BJ (cell line): ENCODE results near the gene ARHGAP24. TPM values are rescaled to one million over a fixed set of nuclear protein-coding genes. Genes with fewer than 3 reads are reported as not detected.
"Not testable (repeated sequence)": the region's sequence is repeated elsewhere in the genome, so short reads cannot be mapped to it uniquely, and the experiment has no call there.

Experiments used
- CTCF ChIA-PET: fragments of 350-600 bp; formaldehyde crosslinking; extraction: SDS; loops from one replicate; lab custom pipeline; 2021; ENCODE audit warnings: antibody characterized with exemption, inconsistent platforms; lab: Yijun Ruan, JAX
- POLR2A ChIA-PET: fragments of 300-600 bp; sonication (Branson Sonifier 250); formaldehyde crosslinking; extraction: SDS; loops from one replicate; lab custom pipeline; 2021; ENCODE audit warnings: antibody characterized with exemption; lab: Charles Lee
- DNase-seq: peaks from one replicate; pipeline ENCODE4 v3.0.0-alpha.2; 2011; ENCODE audit warnings: low read depth
- H3K27me3 ChIP-seq: 2 replicates; pipeline ENCODE4 v1.6.0; 2011; ENCODE audit warnings: low read length; ENCODE audit not compliant: control insufficient read depth, insufficient read depth
- H3K36me3 ChIP-seq: 2 replicates; pipeline ENCODE4 v1.5.1; 2011; ENCODE audit warnings: low read length; ENCODE audit not compliant: control insufficient read depth, insufficient read depth
- H3K4me3 ChIP-seq: 2 replicates; pipeline ENCODE4 v1.5.1; 2011; ENCODE audit warnings: low read depth, mild to moderate bottlenecking, control low read depth, low read length
- polyA plus RNA-seq: library from polyadenylated mRNA; depleted of rRNA; stranded (reverse); fragments of >200 nt; gene quantifications from 2 replicates; pipeline ENCODE4 v1.2.3, GENCODE V29; 2011
- TF ChIP-seq, protein P1 (sequence below): IDR thresholded peaks from 2 replicates; pipeline ENCODE4 v1.5.1; 2011; ENCODE audit warnings: low read depth, mild to moderate bottlenecking, control low read depth, inconsistent platforms, low read length, moderate library complexity; ENCODE audit not compliant: insufficient read depth

Gene ARHGAP24
- polyA plus RNA-seq, 1 experiment, result 17.7 TPM

GRCh38 chr4:85961887-85962286 lies 486.9 kb downstream of the ARHGAP24 start:
- CTCF ChIA-PET, result interaction anchor here (0.8 to 1.1 kb wide), 3 partner anchors 18 to 214 kb away, joined by 4 to 6 read pairs (median 6); no protein-coding TSS in a partner anchor
- TF ChIP-seq, protein P1, sequence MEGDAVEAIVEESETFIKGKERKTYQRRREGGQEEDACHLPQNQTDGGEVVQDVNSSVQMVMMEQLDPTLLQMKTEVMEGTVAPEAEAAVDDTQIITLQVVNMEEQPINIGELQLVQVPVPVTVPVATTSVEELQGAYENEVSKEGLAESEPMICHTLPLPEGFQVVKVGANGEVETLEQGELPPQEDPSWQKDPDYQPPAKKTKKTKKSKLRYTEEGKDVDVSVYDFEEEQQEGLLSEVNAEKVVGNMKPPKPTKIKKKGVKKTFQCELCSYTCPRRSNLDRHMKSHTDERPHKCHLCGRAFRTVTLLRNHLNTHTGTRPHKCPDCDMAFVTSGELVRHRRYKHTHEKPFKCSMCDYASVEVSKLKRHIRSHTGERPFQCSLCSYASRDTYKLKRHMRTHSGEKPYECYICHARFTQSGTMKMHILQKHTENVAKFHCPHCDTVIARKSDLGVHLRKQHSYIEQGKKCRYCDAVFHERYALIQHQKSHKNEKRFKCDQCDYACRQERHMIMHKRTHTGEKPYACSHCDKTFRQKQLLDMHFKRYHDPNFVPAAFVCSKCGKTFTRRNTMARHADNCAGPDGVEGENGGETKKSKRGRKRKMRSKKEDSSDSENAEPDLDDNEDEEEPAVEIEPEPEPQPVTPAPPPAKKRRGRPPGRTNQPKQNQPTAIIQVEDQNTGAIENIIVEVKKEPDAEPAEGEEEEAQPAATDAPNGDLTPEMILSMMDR, result no peak
- Histone ChIP-seq H3K27me3 (no peaks in the 10 kb centered on the region), H3K36me3 (no peaks in the 10 kb centered on the region), H3K4me3 (no peak overlapping the region)
- no peak for DNase-seq
- POLR2A ChIA-PET, result no interaction called here

DNA sequence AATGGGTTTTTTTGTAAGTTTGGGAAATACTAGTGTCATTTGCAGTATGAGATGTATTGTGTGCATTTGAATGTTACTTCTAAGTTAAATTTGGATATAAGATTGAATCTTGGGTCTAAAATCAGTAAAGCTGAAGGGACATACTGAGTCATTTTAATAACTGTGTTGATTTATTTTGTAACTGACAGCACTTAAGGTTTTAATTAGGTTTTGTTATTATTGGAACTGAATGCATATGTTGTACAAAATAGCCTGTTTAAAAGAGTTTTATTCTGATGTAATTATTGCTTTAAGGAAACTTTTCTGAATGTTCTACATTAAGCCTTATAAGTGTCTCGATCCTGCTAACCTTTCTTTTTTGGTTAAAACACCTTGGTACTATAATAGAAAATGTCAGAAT lies 488.3 kb downstream of the ARHGAP24 start:
- TF ChIP-seq, protein P1, result no peak
- POLR2A ChIA-PET, result no interaction called here
- Histone ChIP-seq H3K4me3 (no peak overlapping the region), H3K36me3 (no peaks in the 10 kb centered on the region), H3K27me3 (no peaks in the 10 kb centered on the region)
- no peak for DNase-seq
- CTCF ChIA-PET, result no interaction called here

GRCh38 chr4:85964298-85964697 lies 489.3 kb downstream of the ARHGAP24 start:
- CTCF ChIA-PET, result interaction anchor here (0.5 to 3.1 kb wide), 7 partner anchors 13 to 1528 kb away, joined by 3 to 26 read pairs (median 3); no protein-coding TSS in a partner anchor
- POLR2A ChIA-PET, result no interaction called here
- TF ChIP-seq, protein P1, result peak; percentile 19; the same call in 1 of the 2 replicates
- Histone ChIP-seq H3K27me3 (no peaks in the 10 kb centered on the region), H3K36me3 (no peaks in the 10 kb centered on the region), H3K4me3 (no peak overlapping the region)
- DNase-seq, result no peak

DNA sequence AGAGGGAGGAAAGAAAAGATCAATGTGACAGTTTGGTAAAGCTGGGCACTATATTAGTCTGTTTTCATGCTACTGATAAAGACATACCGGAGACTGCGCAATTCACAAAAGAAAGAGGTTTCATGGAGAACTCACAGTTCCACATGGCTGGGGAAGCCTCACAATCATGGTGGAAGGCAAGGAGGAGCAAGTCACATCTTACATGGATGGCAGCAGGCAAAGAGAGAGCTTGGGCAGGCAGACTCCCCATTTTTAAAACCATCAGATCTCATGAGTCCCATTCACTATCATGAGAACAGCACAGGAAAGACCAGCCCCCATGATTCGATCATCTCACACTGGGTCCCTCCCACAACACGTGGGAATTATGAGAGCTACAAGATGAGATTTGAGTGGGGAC lies 490.1 kb downstream of the ARHGAP24 start:
- H3K36me3 ChIP-seq, DNase-seq, H3K27me3 ChIP-seq, POLR2A ChIA-PET, H3K4me3 ChIP-seq: not testable (repeated sequence)
- CTCF ChIA-PET, result interaction anchor here (0.5 to 3.1 kb wide), 6 partner anchors 13 to 217 kb away, joined by 3 to 26 read pairs (median 3); no protein-coding TSS in a partner anchor

GRCh38 chr4:85965529-85965928 lies 490.6 kb downstream of the ARHGAP24 start:
- ChIA-PET POLR2A (no interaction called here), CTCF (interaction anchor here (1.3 to 3.1 kb wide), 4 partner anchors 14 to 218 kb away, joined by 3 to 26 read pairs (median 4); no protein-coding TSS in a partner anchor)
- H3K4me3 ChIP-seq, result no peak overlapping the region
- TF ChIP-seq, protein P1, result no peak
- DNase-seq, result no peak
- H3K27me3 ChIP-seq, result no peaks in the 10 kb centered on the region
- no peaks in the 10 kb centered on the region for H3K36me3 ChIP-seq

DNA sequence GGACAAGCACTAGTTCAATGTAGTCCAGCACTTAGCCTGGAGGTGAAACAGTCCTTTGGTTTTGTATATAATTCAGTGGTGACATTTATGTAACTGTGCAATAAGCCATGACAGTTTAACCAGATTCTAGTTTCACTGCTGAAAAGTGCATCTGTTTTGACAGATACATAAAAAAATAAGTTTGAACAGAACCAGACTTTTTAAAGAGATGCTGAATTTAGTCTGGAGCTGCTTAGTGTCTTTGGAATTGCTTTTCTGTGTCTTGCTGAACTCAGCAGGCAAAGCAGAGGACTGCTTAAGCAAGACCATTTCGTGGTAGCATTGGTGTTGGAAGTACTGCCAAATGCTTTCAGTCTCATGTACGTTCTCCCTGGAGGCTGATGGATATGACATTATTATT lies 491.4 kb downstream of the ARHGAP24 start:
- DNase-seq, result no peak
- H3K4me3 ChIP-seq, result no peak overlapping the region
- POLR2A ChIA-PET, result no interaction called here
- H3K27me3 ChIP-seq, result no peaks in the 10 kb centered on the region
- H3K36me3 ChIP-seq, result no peaks in the 10 kb centered on the region
- TF ChIP-seq, protein P1, result no peak
- CTCF ChIA-PET, result interaction anchor here (1.5 to 3.1 kb wide), 2 partner anchors 169 to 219 kb away, joined by 3 to 26 read pairs; no protein-coding TSS in a partner anchor
